HG03442 (cell line): ENCODE results near the gene FYTTD1.

Source experiments
- ATAC-seq: cut with Tn5 transposase; IDR thresholded peaks from one replicate; pipeline ENCODE4 v1.9.1; 2021; ENCODE audit warnings: mild to moderate bottlenecking, moderate library complexity; ENCODE audit not compliant: unreplicated experiment

Gene FYTTD1

DNA sequence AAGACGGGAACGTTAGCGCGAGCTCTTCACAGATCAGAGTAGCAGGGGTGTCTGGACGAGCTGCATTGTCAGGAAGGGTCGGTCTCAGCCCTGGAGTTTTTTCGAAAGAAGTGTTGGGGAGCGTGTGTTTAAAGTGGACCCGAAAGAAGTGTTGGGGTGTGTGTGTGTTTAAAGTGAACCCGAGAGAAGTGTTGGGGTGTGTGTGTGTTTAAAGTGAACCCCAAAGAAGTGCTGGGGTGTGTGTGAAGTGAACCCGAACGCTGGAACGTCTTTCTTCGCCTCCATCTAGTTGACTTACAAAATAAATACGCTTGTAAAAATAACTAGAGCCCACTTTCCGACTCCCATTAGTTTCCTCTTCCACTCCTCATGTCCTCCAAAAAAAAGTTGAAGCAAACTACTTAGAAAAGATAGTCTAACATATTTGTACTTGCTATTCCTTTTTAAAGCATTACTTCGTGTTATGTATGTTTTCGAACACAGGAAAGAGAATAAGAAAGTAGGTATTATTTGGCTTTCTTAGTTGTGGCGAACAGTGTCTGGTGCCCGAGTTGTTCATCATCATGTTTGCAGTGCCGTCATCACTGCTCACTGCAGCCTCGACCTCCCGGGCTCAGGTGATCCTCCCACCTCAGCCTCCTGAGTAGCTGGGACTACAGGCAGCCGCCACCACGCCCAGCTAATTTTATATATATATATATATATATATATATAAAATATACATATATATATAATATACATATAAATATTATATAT is 42.4 kb downstream of the FYTTD1 start:
- ATAC-seq, result peak; percentile 21

DNA sequence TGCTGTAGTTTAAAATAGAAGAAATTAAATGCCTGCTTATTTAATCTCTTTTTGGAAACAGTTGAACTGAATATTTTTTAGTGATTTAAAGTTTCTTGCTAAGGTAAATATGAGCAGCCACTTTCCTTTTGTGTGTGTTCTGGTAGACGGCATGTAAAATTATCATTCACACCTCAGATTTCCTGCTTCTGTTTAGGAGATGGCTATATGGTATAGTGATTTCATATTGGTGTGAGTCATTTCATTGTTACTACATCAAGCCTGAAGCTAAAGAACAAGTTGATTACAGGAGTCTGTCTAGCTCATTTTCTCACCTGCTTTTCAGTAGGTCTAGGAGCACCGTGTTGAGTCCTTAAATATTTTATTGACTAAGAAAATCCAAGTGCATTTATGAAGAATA is 43.6 kb downstream of the FYTTD1 start:
- ATAC-seq, result peak; percentile 23

DNA sequence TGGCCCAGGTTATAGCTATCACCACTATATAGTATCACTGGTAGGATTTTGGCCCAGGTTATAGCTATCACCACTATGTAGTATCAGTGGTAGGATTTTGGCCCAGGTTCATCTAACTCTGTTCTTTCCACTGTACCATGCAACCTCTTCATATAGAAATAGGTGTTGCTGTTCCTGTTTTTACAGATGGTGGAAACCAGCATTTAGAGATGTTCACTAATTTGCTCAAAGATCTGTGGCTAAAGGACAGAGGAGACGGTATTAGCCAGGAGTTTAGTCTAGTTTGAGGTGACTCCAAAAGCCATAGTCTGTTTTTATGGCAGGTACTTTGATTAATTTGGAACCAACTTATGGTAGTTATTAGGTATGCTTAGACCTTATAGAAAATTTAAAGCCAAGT is 44.4 kb downstream of the FYTTD1 start:
- ATAC-seq, result no peak

DNA sequence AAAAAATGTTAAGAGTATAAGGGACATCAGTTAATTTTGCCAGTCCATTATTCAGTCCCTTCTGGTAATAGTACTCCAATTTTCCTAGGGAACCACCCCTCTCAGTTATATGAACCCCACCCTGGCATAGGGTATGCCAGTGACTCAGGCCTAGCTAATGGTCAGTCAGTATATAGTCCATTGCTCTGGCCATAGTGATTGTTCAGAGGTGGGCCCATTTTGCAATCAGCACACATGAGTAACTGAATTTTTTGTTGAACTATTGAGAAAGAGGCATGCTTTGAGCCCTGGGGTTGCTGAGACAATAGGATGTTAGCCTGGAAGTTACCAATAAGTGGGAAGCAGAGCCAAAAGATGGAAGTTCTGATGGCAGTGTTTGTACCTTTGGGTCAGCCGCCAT is 45.5 kb downstream of the FYTTD1 start:
- no peak for ATAC-seq

DNA sequence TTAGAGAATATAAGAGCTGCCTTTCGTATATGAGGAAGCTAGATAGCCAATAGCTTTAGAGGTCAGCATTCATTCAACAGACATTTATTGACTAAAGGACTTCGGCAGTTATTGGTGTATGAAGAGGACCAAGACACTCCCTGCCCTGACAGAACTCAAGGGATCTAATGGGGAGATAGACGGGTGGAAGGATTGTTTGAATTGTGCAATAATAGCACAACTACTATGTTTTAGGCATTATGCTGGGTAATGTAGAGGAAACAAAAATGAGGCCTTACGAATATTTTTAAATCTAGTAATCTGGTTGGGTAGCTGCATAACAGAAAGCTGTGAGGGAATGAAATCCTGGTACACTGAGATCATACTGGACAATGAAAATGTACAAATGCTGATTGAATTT is 46.4 kb downstream of the FYTTD1 start:
- ATAC-seq, result no peak

DNA sequence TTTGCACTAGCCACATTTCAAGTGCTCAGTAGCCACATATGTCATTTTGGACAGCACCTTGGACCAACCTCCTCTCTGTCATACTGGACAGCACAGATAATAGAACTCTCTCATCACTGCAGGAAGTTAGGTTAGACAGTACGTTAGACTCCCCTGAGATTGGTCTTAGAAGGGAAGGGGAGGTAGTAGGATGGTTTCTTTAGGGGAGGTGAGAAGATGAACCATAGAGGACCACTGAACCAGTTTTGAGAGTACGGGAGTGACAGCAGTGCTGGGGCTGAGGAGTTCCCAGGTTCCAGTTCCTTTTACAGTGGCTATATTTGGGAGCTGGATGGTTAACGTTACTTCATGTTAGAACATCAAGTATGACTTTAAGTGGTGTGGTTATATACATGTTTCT is 49.2 kb downstream of the FYTTD1 start:
- peak; percentile 47 for ATAC-seq

DNA sequence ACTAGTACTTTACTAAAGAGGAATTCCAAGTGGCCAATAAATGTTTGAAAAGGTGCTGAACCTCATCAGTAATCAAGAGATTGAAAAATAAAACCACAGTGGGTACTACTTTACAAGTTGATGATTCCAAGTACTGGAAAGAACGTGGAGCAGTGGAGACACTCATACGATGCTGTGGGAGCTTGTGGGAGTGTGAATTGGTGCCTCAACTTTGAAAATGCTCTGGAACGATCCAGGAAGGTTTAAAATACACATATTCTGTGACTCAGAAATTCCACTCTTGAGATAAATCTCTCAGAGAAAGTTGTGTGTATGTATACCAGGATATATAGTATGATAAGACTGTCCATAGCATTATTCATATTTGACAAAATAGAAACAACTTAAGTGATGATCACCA is 50.7 kb downstream of the FYTTD1 start:
- ATAC-seq, result no peak

DNA sequence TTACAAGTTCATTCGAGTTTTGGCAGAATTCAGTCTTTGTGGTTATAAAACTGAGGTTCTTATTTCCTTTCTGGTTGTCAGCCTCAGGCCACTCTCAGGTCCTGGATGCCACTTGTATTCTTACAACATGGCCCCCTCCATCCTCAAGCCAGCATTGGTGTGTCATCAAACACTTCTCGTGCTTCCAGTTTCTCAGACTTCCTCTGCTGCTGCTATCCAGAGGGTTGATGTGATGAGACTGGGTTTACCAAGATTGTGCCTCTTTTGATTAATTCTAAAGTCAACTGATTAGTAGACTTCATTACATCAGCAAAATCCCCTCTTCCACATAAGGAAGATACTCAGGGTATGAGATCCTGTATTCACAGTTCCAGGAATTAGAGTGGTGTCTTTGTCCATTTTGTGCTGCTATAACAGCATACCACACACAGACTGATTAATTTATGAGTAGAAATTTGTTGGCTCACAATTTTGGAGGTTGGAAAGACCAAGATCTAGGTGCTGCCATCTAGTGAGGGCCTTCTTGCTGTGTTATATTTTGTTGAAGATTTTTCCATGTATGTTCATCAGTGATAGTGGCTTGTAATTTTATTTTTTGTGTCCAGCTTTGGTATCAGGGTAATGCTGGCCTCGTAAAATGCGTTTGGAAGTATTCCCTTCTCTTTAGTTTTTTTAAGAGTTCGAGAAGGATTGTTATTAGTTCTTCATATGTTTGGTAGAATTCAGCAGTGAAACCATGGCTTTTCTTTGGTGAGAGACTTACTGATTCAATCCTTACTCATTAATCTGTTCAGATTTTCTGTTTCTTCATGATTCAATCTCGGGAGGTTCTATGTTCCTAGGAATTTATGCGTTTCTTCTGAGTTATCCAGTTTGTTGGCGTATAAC is 52.5 kb downstream of the FYTTD1 start:
- no peak for ATAC-seq

DNA sequence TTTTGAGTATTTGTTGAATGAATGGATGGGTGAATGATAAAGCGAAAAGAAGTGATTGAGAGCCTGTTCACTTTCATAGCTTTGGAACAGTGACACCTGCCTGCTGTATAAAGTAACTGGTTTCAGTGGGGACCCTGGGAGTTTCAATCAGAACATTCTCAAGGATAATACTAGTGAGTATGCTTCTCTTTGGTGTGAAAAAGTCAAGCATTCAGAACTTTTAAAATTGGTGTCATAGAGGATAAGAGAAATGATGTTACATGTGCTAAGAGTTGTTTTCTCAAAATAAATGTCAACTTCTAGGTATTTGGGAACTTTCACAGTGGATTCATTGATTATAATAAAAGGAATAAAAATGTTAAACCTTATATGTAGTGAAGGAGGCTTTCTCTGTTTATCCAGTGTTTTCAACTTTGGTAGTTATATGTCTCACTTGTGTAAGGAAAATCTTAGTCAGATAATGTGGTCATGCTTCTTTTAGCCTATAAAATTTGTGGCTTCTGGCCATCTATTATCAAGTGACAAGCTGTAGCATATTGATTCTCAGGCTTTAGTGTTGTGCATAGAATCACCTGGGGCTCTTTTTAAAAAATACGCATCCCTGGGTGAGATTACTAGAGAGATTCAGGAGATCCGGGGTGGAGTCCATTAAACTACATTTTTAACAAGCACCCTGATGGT is 53.2 kb downstream of the FYTTD1 start:
- ATAC-seq, result no peak

DNA sequence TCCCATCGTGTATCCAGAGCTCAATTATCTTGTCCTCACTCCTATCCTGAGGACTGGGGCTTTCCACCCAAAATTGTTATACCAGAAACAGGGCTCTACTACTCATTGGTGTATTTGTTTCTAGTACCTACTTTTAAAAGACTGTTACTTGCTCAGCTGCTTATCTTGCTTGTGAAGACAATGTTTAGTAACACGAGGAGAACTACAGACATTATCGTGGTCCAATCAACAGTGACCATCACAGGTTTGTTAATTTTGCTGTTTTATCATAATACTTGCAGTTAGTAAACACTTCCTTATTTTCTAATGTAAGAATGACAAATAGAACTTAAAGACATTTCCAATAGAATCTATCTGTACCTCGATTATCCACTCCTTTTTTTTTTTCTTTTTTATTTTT is 54.8 kb downstream of the FYTTD1 start:
- no peak for ATAC-seq

DNA sequence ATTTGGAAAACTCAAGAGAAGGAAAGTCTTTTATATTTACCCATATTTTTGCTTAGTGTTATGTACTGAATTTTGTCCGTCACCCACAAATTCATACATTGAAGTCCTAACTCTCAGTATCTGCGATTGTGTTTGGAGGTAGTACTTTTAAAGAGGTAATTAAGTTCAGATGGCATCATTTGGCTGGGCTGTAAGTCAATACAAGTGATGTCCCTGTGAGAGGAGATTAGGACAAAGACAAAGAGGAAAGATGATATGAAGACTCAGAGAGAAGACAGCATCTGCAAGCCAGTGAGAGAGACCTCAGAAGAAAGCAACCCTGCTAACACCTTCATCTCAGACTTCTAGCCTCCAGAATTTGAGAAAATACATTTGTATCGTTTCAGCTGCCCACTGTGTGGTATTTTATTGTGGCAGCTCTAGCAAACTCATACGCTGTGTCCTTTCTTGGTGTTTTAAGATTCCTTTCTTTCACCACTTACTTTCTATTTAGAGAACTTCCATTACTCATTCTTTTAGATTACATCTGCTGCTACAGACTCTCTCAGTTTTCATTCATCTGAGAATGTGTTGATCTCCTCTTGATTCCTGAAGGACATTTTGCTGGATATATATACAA is 58.4 kb downstream of the FYTTD1 start:
- no peak for ATAC-seq

DNA sequence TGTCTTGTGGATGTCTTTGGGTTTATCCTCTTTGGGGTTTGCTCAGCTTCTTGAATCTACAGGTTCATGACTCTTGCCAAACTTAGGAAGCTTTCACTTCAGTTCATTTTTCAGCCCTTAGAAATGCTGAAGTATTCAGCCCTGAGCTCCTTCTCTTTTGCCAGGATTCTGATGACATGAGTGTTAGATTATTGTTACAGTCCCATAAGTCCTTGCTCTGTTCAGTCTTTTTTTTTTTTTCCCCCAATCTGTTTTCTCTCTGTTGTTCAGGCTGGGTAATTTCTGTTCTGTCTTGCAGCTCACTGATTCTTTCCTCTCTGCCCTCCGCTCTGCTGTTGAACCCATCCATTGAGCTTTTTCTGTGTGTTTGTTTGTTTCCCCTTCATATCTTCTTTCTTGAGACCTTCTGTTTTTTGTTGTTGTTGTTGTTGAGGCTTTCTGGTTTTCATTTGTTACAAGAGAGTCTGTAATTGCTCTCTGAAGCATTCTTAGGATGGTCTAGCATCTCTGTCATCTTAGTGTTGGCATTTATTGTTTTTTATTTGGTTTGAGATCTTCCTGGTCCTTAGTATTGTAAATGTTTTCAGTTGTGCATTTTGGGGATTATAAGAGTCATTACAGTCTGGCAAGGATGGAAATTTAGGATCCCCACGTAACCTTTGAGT is 59.8 kb downstream of the FYTTD1 start:
- ATAC-seq, result no peak

DNA sequence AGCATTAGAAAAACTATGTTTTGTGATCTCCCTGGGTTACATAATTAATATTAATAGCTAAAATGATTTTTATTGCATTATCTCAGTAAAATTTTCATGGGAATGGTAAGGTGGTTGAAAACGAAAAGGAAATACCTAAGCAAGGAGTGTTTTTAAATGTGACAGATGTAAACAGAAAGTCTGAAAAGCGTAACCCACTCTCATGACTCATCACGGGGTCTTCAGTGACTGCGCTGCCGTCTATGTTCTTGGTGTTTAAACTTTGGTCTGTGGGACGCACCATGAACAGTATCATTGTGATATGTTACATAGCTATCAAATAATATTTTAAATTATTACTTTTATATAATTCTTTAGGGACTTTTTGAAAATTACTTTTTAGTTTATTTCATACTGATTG is 61.2 kb downstream of the FYTTD1 start:
- ATAC-seq, result no peak

DNA sequence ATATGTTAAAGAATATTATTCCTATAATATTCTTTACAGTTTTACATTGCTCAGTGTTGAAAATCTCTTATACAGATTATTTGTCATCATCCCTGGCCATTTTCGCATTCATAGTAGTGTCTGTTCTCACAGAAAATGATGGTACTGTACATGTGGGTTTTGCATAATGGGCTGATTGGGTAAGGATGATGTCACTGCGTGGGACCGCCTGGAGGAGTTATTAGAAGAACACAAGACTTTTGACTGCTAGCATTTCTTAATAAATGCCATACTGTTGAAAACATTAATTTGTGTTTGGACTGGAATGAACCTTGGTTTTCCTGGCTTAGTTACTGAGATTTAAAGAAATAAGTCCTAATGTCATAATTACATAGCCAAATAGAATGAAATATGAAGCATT is 61.7 kb downstream of the FYTTD1 start:
- no peak for ATAC-seq

DNA sequence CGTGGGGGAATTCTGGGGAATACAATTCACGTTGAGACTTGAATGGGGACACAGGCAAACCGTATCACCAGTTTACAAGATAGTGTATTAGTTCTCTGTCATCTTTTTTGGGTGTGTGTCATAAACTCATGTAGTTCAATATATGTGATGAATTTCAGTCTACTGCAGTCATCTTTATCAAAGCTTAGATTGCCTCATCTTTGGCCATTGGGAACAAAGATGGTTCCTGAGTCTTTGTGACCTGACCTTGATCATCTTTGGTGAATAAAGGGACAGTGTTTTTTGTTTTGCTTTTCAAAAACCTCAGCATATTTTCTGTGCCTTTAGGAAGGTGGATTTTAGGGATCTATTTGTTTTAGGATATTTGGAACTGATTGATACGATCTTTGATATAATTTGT is 64.7 kb downstream of the FYTTD1 start:
- no peak for ATAC-seq

DNA sequence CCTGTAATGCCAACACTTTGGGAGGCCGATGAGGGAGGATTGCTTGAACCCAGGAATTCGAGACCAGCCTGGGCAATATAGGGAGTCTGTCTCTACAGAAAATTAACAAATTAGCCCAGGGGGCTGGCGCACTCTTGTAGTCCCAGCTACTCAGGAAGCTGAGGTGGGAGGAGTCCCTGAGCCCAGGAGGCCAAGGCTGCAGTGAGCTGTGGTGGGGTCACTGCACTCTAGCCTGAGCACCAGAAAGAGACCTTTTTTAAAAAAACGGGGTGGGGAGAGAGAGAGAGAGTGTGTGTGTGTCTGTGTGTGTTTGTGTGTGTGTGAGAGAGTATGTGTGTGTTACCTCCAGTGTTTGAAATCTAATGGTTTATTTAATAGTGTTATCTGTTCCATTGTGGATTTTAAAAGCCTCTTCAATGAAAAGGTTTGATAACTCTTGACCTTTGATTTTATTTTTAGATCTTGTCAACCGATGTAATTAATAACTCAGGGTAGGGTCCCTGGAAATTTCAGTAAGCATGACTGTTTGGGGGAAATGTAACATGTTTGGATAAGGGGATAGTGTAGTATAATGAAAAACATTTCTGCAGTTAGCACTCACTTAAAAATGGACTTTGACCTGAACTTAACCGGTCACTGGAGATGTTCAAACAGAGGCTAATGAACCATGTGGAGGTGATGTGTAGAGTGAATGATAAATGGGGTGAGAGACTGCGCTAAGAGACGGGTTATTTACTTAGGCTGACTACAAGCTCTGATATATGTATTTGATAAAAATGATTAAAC is 71.1 kb downstream of the FYTTD1 start:
- ATAC-seq, result no peak

DNA sequence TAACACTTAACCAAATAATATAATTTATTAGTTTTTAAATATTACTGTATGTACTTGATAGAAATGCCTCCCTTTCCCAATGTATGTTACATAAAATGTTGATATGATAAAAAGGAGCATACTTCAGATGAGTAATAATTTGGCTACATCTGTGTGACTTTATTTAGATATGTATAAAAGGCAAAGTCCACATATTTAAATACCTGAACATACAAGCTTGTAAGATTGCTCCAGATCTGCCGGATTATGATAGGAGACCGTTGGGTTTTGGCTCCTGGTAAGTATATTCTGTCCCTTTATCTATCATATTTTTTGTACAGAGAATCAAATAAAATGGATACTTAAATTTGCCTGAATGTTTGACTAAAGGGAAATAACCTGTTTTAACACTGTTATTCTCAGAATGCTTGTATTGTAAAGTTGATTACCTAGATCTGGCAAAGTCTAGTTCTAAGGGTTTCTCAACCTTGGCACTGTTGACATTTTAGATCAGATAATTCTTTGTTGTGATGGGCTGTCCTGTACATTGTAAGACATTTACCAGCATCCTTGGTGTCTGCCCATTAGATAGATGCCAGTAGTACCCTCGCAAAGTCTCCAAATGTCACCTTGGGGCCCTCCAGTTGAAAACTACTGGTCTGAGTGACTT is 79.8 kb downstream of the FYTTD1 start:
- ATAC-seq, result no peak

DNA sequence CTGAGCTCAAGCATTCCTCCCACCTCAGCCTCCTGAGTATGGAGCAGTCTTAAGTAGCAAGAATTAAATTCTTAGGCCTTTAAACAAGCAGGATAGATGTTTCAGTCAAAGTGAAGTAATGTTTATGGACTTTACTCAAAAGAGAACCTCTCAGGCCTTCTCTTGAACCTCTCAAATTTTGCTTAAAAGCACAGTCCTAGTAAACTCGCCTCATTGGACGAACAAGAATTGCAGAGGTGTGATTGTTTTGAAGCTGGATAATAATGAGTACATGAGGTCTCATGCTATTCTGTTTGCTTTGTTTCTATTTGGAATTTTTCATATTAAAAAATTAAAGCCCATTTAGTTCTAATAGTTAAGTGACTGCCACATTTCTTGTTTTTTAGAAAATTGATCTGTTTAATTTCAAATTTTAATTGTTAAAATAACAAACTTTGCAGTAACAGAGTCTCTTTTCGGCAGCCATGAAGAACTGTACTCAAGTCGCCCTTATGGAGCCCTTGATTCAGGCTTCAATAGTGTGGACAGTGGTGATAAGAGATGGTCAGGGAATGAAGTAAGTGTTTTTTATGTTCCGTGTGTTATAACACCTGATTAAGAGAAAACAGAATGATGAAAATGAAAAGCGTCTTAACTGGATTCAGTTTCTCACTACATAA is 80.8 kb downstream of the FYTTD1 start:
- no peak for ATAC-seq

DNA sequence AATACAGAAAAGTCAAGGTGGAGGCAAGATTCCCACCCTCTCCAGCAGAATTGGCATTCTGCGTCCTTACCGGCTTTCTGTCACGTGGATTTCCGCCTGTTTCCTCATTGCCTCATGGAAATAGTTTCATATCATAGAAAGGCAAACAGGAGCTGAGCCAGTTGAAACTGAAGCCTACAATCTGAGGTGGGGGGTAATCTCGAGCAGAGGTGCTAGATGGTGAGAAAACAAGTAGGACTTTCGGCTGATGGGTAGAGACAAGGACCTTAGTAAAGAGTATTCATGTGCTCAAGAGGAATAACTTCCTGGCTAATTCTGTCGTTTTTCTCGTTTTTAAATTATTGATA is 81.3 kb downstream of the FYTTD1 start:
- ATAC-seq, result no peak
